GM21447 (cell line): Measurements from ENCODE around the gene ARHGAP6.
"Not testable (repeated sequence)": the region's sequence is repeated elsewhere in the genome, so short reads cannot be mapped to it uniquely, and the experiment has no call there.

Experiments used
- ATAC-seq: cut with Tn5 transposase; IDR thresholded peaks from one replicate; pipeline ENCODE4 v1.9.1; 2021; ENCODE audit not compliant: unreplicated experiment

ARHGAP6 gene

GRCh38 chrX:11259437-11259836 is 406.3 kb downstream of the ARHGAP6 start:
- ATAC-seq = no peak

DNA sequence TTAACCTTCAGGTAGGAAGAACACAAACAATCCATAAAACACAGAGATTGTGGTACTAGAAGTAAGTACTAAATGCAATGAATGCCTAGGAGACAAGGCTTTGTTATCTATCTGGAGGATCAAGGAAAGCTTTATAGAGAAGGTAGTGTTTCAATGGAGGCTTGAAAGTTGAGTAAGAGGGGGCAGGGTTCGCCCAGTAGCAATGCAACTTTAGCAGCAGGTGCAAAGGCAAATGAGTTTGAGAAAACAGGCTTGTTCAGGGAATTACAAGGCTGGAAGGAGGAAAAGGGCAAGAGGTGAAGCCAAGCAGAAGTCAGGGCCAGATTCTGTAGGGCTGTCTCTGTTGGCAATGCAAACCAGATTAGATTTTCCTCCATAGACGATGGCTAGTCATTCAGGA is 408.0 kb downstream of the ARHGAP6 start:
- ATAC-seq = no peak

- no peak for ATAC-seq
Observed at GRCh38 chrX:11257290-11257689, 408.4 kb downstream of the ARHGAP6 start.

DNA sequence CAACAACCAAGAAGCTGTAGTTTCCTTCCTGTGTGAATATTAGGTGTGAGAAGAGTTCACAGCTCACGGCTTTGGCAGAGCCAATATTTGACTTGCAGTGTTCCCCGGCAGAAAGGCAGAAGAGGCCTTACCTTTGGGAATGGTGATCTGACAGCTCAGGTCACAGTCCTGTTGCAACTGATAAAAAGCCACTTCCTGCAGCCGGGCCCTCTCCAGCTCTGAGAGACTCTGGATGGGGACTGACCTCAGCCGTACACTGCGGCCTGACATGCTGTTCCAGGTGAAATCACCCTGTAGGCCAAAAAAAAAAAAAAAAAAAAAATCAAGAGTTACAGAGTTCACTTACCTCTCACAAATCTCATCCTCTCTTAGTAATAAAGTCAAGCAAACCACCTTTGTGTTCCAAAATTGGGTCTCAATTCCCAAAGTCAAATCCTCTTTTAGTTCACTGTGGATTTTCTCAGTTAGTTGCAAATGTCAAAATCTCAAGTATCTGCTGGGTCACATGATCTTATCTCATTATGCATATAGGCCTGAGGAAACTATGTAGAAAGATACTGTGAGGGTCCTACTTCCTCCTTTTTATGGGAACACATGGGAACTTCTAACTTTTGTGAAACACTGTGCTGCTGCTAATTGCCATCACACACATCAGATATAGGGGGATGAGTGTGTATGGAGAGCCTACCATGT is 411.2 kb downstream of the ARHGAP6 start:
- no peak for ATAC-seq

DNA sequence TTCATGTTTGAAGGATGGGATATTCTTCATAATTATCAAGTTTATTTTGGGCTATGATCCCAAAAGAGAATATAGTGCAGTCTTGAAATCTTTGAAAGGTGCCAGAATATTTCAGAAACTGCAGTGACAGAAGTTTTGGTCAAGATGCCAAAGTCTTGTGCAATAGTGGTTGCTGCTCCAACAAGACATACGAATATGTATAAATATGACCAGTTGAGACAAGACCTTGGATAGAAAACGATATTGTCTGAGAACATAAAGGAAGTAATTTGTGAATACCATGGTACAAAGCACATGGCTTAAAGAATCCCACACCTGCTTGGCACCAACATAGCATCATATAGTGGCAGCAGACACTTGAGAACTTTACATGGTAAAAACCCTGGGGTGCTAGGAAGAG is 421.1 kb downstream of the ARHGAP6 start:
- no peak for ATAC-seq

DNA sequence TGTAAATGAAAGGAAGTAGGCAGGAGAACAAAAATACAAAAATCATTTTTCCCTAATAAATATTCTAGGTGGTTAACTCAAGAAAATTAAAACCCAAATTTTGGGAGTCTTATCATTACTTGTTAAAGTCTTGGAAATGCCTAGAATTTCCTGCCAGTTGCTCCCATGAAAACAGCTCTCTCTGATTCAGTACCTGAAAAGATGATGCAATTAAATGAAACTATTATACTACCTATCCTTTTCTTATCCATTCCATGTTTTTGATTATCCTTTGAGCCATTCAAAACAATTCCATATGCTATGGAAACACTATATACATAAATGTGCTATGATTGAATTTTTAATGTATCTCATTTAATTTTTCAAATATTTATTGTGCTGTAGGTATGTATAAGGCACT is 423.0 kb downstream of the ARHGAP6 start:
- ATAC-seq = no peak

DNA sequence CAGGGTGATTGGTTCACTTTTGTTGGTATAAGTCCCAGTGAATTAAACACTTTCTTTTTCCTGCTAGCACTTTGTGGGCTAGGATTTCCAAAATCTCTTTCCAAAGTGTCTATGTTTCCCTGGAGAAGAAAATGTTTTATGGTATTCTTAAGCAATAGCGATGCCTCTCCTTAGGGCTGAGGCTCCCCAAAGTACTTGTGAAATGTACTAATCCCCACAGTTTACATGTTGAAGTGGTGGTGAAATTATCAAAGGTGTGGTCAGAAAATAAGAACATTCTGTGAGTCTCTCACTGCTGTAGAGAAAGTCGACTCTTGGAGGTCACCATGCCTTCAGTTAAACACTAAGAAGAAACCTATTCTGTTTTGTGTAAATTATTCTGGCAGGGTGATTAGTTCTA is 424.0 kb downstream of the ARHGAP6 start:
- ATAC-seq = no peak

GRCh38 chrX:11239230-11239629 is 426.5 kb downstream of the ARHGAP6 start:
- peak; percentile 84 for ATAC-seq

GRCh38 chrX:11235377-11235776 is 430.3 kb downstream of the ARHGAP6 start:
- ATAC-seq = not testable (repeated sequence)

DNA sequence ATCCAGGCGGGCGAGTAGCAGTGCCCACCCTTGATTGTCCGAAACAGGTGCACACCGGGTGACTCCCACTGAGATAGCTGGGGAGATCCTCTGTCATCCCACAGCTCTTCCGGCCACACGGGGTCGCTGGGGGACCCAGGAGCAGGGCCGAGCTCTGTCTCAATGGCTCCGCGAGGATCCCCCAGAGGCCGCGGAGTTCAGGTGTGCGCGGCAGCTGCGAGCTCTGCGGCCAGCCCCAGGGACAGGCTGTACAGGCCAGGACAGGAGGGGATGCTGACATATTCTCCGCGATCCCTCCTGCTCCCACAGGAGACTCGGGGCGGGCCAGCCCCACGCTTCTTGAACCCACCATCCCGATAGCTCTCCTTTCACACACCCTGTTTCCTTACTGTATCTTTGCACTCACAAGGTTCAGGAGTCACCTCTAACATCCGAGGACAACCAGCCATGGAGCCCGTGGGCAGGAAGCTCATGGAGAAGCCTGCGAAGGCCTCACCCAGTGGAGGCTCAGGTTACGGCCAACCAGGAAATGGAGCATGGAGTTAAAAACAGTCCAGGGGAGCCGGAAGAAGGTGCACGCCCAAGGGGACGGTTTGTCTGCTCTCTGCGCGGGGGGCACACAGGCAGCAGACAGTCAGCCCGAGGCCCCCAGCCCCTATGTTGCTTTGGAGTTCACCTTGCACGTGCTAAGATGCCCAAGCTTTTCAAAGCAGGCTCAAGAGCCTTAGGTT is 450.4 kb downstream of the ARHGAP6 start:
- ATAC-seq = no peak

- ATAC-seq = no peak
Observed at GRCh38 chrX:11214346-11215190, 451.2 kb downstream of the ARHGAP6 start.

- ATAC-seq = no peak
Observed at GRCh38 chrX:11212741-11213140, 453.0 kb downstream of the ARHGAP6 start.

GRCh38 chrX:11210415-11210801 is 455.3 kb downstream of the ARHGAP6 start:
- ATAC-seq = no peak

DNA sequence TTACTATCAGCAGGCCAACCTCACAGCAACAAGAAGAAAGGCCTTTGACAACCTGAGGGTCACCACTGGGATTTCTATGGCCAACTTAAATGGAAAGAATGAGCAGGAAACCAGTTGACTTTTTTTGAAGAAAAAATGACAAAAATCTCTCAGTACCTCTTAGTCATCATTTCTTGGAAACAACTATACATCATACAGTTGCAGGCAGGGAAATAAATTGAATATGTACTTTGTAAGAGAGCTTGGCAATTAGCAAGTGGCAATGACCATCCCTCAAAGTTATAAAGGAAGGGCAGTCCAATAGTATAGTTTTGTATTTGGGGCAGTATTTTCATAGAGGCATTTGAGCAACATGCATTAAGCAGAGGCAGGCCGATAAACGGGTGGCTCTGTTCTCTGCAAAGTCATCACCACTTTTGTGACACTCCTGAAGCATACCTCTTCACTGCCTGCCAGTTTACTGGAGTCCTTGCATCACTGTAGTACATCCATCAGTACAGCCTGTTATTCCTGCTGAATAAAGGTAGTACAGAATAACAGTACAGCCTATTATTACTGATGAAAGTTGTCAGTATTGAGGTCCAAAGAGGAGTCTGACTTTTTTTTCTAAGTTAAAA is 455.8 kb downstream of the ARHGAP6 start:
- no peak for ATAC-seq

- no peak for ATAC-seq
Observed at GRCh38 chrX:11206716-11207115, 459.0 kb downstream of the ARHGAP6 start.

DNA sequence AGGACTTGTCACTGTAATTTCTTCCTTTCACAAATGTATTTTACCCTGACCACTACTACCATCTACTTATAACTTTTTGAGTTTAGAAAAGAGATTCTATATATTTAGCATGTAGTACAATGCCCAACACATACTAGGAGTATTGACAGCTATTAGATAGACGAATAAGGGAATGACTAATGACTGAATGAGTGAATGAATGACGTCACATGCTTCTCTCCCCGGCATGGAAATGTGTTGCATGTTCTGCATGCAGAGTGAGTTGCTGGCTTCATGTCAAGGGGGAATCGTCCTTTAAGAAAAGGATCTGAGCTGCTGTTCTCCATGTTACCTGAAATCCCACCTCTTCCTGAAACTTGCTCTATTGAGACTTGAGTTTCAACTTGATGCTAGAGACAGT is 459.9 kb downstream of the ARHGAP6 start:
- ATAC-seq = no peak

- ATAC-seq = no peak
Observed at GRCh38 chrX:11197671-11198070, 468.0 kb downstream of the ARHGAP6 start.

DNA sequence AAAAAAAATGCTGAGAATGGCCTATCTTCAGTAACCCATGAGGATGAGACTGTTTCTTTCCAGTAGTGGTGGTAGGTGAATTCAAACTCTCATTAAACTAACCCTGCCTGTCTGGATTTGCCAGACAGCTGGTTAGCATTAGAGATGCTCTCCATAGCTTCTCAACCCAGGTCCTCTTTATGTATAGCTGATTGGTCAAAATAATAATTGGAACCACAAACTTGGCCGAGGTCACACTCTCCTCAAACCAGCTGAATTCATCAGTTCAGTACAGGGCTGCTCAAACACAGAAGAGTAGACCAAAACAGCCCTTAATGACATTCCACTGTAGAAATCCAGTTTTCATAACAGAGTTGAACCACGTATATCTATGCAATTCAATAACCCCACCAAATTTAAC is 469.2 kb downstream of the ARHGAP6 start:
- ATAC-seq = no peak

GRCh38 chrX:11193035-11193469 is 472.7 kb downstream of the ARHGAP6 start:
- ATAC-seq = no peak

- ATAC-seq = no peak
Observed at GRCh38 chrX:11190745-11191510, 474.8 kb downstream of the ARHGAP6 start.

DNA sequence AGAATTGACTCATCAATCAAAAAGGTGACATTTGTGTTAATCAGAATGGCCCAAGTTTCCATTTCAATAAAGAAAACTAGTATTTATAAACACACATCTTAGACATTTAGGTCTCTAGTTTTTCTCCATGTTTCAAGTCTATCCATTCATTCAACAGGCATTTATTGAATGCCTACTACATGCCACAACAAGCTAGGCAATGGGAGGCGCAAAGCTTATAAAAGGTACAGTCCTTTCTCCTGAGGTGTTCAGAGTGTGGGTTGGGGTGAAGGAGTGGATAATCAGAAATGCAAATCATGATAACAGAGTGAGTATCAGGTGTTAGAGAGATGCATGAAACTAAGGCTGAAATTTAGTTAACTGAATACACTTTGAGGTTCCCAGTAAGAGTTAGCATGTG is 476.6 kb downstream of the ARHGAP6 start:
- ATAC-seq = no peak
